Breast epithelium (tissue), 4 donors: ENCODE measurements around the gene ARGFX. TPM values are rescaled to one million over a fixed set of nuclear protein-coding genes. Genes with fewer than 3 reads are reported as not detected.

ENCODE experiments used
- DNase-seq, 2 donors: peaks; one replicate each; pipeline ENCODE4 v3.0.0-alpha.2; 2019; ENCODE audit warnings: low spot score in 2 of 2
- H3K27ac ChIP-seq, 2 donors: fragments of 200-600 bp; sonication (generic) in 1 of 2; one replicate each; pipeline ENCODE4 v1.5.1; 2016 to 2019; ENCODE audit warnings: mild to moderate bottlenecking in 1 of 2
- H3K27me3 ChIP-seq, 2 donors: fragments of 200-600 bp; sonication (generic) in 1 of 2; one replicate each; pipeline versions ENCODE4 v1.5.1 to v1.6.0; 2017 to 2019; ENCODE audit warnings: control low read depth in 1 of 2, mild to moderate bottlenecking in 1 of 2
- H3K36me3 ChIP-seq: fragments of 200-600 bp; one replicate; pipeline ENCODE4 v1.5.1; 2019
- H3K4me1 ChIP-seq, 2 donors: fragments of 200-600 bp; sonication (generic); one replicate each; pipeline ENCODE4 v1.5.1; 2016 to 2019; ENCODE audit warnings: control low read depth in 1 of 2
- H3K4me3 ChIP-seq, 3 donors: fragments of 200-600 bp; sonication (generic); 1 replicate in 2 of 3; 2 replicates in 1 of 3; pipeline ENCODE4 v1.5.1; 2016 to 2019; ENCODE audit warnings: mild to moderate bottlenecking in 3 of 3, moderate library complexity in 2 of 3
- H3K9me3 ChIP-seq, 2 donors: fragments of 200-600 bp; sonication (generic) in 1 of 2; one replicate each; pipeline ENCODE4 v1.5.1; 2016 to 2019; ENCODE audit warnings: control low read depth in 1 of 2
- POLR2A ChIP-seq: fragments of 450-650 bp; IDR thresholded peaks from one replicate; pipeline ENCODE4 v1.6.1; 2016; ENCODE audit warnings: antibody characterized with exemption, mild to moderate bottlenecking, moderate library complexity
- POLR2AphosphoS5 ChIP-seq, 3 donors: sonication (generic); formaldehyde crosslinking; IDR thresholded peaks; one replicate each; pipeline ENCODE4 v1.6.1; 2017; ENCODE audit warnings: antibody characterized with exemption in 3 of 3
- intact Hi-C: fragments of 100-400 bp; cut with DNase I; formaldehyde crosslinking; loops from one replicate; pipeline ENCODE4 v1.15.1; 2023; ENCODE audit warnings: low total_unique reads
- total RNA-seq, 3 donors: library from RNA; depleted of rRNA; stranded (reverse); fragments of >200 nt; gene quantifications; one replicate each; pipeline ENCODE4 v1.1.0, GENCODE V29; 2016
- TF ChIP-seq, protein P1 (sequence below), 3 donors: fragments of 450-650 bp; IDR thresholded peaks; one replicate each; pipeline ENCODE4 v1.5.1; 2016 to 2017; ENCODE audit warnings: antibody characterized with exemption in 3 of 3, mild to moderate bottlenecking in 3 of 3, moderate library complexity in 3 of 3

Gene ARGFX
- total RNA-seq, 3 donors from 2014 or later: not detected

DNA sequence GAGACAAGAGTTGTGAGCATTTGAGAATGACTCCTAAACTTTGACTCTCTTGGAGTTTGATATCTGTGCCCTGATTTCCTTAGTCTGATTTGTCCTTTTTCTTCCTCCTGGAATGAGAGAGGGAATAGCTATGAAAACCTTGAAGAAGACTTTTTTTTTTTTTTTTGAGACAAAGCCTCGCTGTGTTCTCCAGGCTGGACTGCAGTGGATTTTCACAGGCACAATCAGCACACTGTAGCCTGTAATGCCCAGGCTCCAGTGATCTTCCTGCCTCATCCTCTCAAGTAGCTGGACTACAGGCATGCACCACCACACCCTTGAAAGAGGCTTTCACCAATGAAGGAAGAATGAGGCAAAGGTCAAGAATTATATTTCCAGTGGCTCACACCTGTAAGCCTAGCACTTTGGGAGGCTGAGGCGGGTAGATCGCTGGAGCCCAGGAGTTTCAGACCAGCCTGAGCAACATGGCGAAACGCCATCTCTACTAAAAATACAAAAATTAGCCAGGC lies 10.3 kb upstream of the ARGFX start:
- DNase-seq: no peak
- H3K4me3 ChIP-seq: no peak overlapping the region
- no peaks in the 10 kb centered on the region for H3K27me3 ChIP-seq
- no peak overlapping the region for H3K27ac ChIP-seq
- no peaks in the 10 kb centered on the region for H3K9me3 ChIP-seq
- no peaks in the 10 kb centered on the region for H3K36me3 ChIP-seq
- TF ChIP-seq POLR2A: no peak
- TF ChIP-seq, protein P1, sequence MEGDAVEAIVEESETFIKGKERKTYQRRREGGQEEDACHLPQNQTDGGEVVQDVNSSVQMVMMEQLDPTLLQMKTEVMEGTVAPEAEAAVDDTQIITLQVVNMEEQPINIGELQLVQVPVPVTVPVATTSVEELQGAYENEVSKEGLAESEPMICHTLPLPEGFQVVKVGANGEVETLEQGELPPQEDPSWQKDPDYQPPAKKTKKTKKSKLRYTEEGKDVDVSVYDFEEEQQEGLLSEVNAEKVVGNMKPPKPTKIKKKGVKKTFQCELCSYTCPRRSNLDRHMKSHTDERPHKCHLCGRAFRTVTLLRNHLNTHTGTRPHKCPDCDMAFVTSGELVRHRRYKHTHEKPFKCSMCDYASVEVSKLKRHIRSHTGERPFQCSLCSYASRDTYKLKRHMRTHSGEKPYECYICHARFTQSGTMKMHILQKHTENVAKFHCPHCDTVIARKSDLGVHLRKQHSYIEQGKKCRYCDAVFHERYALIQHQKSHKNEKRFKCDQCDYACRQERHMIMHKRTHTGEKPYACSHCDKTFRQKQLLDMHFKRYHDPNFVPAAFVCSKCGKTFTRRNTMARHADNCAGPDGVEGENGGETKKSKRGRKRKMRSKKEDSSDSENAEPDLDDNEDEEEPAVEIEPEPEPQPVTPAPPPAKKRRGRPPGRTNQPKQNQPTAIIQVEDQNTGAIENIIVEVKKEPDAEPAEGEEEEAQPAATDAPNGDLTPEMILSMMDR (IDR thresholded peaks at IDR 0.05): no peak
- H3K4me1 ChIP-seq: no peaks in the 10 kb centered on the region
- intact Hi-C loops: loop anchor here (5.0 kb wide), 1 partner anchor 1545 kb away; no protein-coding TSS in a partner anchor

DNA sequence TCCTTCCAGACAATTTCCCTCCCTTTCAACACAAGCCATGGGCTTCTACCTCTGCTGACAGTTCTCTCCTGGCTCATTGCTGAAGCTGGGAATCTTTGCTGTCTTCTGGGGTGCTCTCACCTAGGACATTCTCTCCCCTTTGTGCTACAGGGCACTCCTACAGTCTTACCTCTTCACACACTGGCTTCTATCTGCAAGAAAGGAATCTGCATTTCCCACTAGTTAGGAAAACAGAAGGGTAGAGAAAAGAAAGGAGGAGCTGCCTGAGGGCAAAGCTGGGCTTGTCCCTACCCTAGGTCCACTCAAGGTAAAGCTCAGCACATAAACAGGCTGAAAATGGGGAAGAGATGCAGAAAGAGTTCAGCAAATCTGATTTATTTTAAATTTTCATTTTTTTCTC lies 5.6 kb upstream of the ARGFX start:
- Histone ChIP-seq H3K4me1 (no peaks in the 10 kb centered on the region), H3K36me3 (no peaks in the 10 kb centered on the region), H3K27me3 (no peaks in the 10 kb centered on the region), H3K27ac (no peak overlapping the region), H3K9me3 (no peaks in the 10 kb centered on the region), H3K4me3 (no peak overlapping the region)
- no peak for TF ChIP-seq POLR2AphosphoS5 (IDR thresholded peaks at IDR 0.05)
- TF ChIP-seq POLR2A: no peak
- TF ChIP-seq, protein P1 (IDR thresholded peaks at IDR 0.05): no peak
- no peak for DNase-seq
- intact Hi-C loops: no loop called here

- no peak for TF ChIP-seq POLR2A
- no peaks in the 10 kb centered on the region for H3K36me3 ChIP-seq
- DNase-seq: no peak
- H3K4me3 ChIP-seq: no peak overlapping the region
- H3K4me1 ChIP-seq: no peaks in the 10 kb centered on the region
- H3K27me3 ChIP-seq: no peaks in the 10 kb centered on the region
- no peak overlapping the region for H3K27ac ChIP-seq
- H3K9me3 ChIP-seq: no peaks in the 10 kb centered on the region
- intact Hi-C loops: no loop called here
These were observed 976 bp upstream of the ARGFX start for GRCh38 chr3:121566773-121567172.

DNA sequence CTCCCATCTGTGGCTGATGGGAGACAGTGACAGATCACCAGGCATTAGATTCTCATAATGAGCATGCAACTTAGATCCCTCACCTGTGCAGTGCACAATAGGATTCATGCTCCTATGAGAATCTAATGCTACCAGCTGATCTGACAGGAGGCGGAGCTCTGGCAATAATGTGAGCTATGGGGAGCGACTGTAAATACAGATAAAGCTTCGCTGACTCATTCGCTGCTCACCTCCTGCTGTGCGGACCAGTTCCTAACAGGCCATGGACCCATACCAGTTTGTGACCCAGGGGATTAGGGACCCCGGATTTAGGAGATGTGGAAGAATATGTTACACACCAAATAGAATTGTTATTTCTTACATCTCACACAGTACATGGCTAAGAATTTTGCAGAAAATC lies 6.7 kb downstream of the ARGFX start:
- TF ChIP-seq POLR2AphosphoS5 (IDR thresholded peaks at IDR 0.05): no peak
- TF ChIP-seq, protein P1 (IDR thresholded peaks at IDR 0.05): no peak
- TF ChIP-seq POLR2A: no peak
- intact Hi-C loops: no loop called here
- no peaks in the 10 kb centered on the region for H3K36me3 ChIP-seq

GRCh38 chr3:121581691-121582090 lies 13.9 kb downstream of the ARGFX start:
- Histone ChIP-seq H3K36me3 (no peaks in the 10 kb centered on the region), H3K9me3 (no peaks in the 10 kb centered on the region), H3K27ac (no peak overlapping the region), H3K27me3 (no peaks in the 10 kb centered on the region), H3K4me3 (no peak overlapping the region), H3K4me1 (no peaks in the 10 kb centered on the region)
- DNase-seq: no peak
- intact Hi-C loops: no loop called here
- TF ChIP-seq, protein P1 (IDR thresholded peaks at IDR 0.05): no peak
- TF ChIP-seq POLR2A (no peak), POLR2AphosphoS5 (IDR thresholded peaks at IDR 0.05) (no peak)

More for the DNA sequence above, 6.7 kb downstream of the ARGFX start:
- no peak for DNase-seq
- H3K4me3 ChIP-seq: no peak overlapping the region
- no peaks in the 10 kb centered on the region for H3K9me3 ChIP-seq
- H3K27me3 ChIP-seq: no peaks in the 10 kb centered on the region
- H3K4me1 ChIP-seq: no peaks in the 10 kb centered on the region
- no peak overlapping the region for H3K27ac ChIP-seq

GRCh38 chr3:121584418-121584817 lies 16.7 kb downstream of the ARGFX start:
- intact Hi-C loops: no loop called here
- DNase-seq: no peak
- Histone ChIP-seq H3K4me3 (no peak overlapping the region), H3K36me3 (no peaks in the 10 kb centered on the region), H3K9me3 (no peaks in the 10 kb centered on the region), H3K27ac (no peak overlapping the region), H3K27me3 (no peaks in the 10 kb centered on the region), H3K4me1 (no peaks in the 10 kb centered on the region)
- no peak for TF ChIP-seq POLR2AphosphoS5 (IDR thresholded peaks at IDR 0.05)
- TF ChIP-seq, protein P1 (IDR thresholded peaks at IDR 0.05): no peak
- TF ChIP-seq POLR2A: no peak
